ENCODE data around the gene PER1. TPM values are rescaled to one million over a fixed set of nuclear protein-coding genes. Genes with fewer than 3 reads are reported as not detected.
A peak's percentile ranks its signal among the peaks of the same experiment; 100 is the strongest.

The PER1 gene
- total and polyA plus RNA-seq, 9 of the 15 experiments (the other 6 are each of a cell fraction or from before 2014, with no cell fraction given): 0.13 to 26.0 (median 3.4) TPM

GRCh38 chr17:8091033-8091687 is 61.0 kb downstream of the PER1 start:
- H4K20me1 ChIP-seq (replicated peaks; ENCODE audit: control insufficient read depth, insufficient read depth, low read length): no peaks in the 10 kb centered on the region
- intact Hi-C loops (cut with micrococcal nuclease) (no loop called here), in situ Hi-C loops (cut with MboI) (no loop called here)
- H3K9me1 ChIP-seq (ENCODE audit: control insufficient read depth, insufficient read depth, low read length): no peaks in the 10 kb centered on the region
- H3K4me2 ChIP-seq (ENCODE audit: insufficient read depth, low read length): no peak overlapping the region
- no peaks in the 10 kb centered on the region for H3K79me2 ChIP-seq (ENCODE audit: control insufficient read depth, insufficient read depth, low read length)
- WGBS (ENCODE audit: insufficient coverage, low coverage, missing lambda C conversion rate): 35% methylated on average over 6 of the region's 9 CpGs
- no peak overlapping the region for H3K27ac ChIP-seq (ENCODE audit: extremely low read depth, low read depth, low read length)
- CTCF ChIA-PET (ENCODE audit: low intra/inter-chr PET ratio): no interaction called here
- ATAC-seq (no peak), FAIRE-seq (no peak), DNase-seq (ENCODE audit: extremely low read depth in 1 of 4, low spot score in 3 of 4) (no peak)
- no peaks in the 10 kb centered on the region for H3K36me3 ChIP-seq (ENCODE audit: control insufficient read depth, insufficient read depth, low read length)
- TF ChIP-seq ETS1 (conservative IDR thresholded peaks at IDR 0.05; ENCODE audit: control insufficient read depth, low read depth, low read length) (no peak), BRCA1 (IDR thresholded peaks at IDR 0.05) (no peak), BRCA1 (CRISPR knock-in tag; IDR thresholded peaks at IDR 0.05) (no peak), ZNF140 (CRISPR knock-in tag; IDR thresholded peaks at IDR 0.05) (no peak), ZNF830 (CRISPR knock-in tag; IDR thresholded peaks at IDR 0.05) (no peak), SPI1 (IDR thresholded peaks at IDR 0.05; ENCODE audit: borderline replicate concordance, low read depth, low read length) (peak; percentile 39; the same call in 1 of the 2 replicates), RNF219 (CRISPR knock-in tag; IDR thresholded peaks at IDR 0.05) (no peak)
- POLR2A ChIA-PET: interaction anchor here (1.1 kb wide), 1 partner anchor 10 kb away, joined by 6 read pairs; no protein-coding TSS in a partner anchor
- no TSS peak for BruUV-seq (replicated peaks)
- H2AFZ ChIP-seq (ENCODE audit: low read depth, low read length): no peak overlapping the region
- peaks cover 3 to 26% of the 10 kb centered on the region in 2 experiments; a peak in 2 of 5 replicates for H3K27me3 ChIP-seq (ENCODE audit: control insufficient read depth in 2 of 2, insufficient read depth in 2 of 2, low read length in 2 of 2)
- H3K4me1 ChIP-seq (replicated peaks in 1 of 2; ENCODE audit: control insufficient read depth in 2 of 2, insufficient read depth in 2 of 2, low read length in 2 of 2): peaks cover 0 to 6% of the 10 kb centered on the region in 2 experiments; a peak in 2 of 5 replicates
- H3K9me3 ChIP-seq (replicated peaks; ENCODE audit: control insufficient read depth, insufficient read depth, low read depth, low read length): no peaks in the 10 kb centered on the region
- no peak overlapping the region for H3K4me3 ChIP-seq
- H3K9ac ChIP-seq (ENCODE audit: insufficient read depth in 1 of 2, low read depth in 2 of 2, low read length in 2 of 2): no peak overlapping the region; a peak in 1 of 4 replicates

MicroRNAs within 50 kb of the gene (microRNA counts, 767-probe panel; counts per million panel counts)
- microRNA hsa-miR-4521: not detected

Small RNA genes within 50 kb of the gene (microRNA-seq; reads per million reads assigned to microRNA genes)
- gene MIR4521 (ENCODE audit: borderline microRNAs expressed) (819 reads per million, percentile 91 among the genes with 10 or more reads in this experiment), gene MIR6883 (ENCODE audit: borderline microRNAs expressed) (0.27 reads per million)

Other genes with a start within 250 kb of the PER1 start
Only the 7 nearest of the 21 such genes appear.
- not detected in 2 replicates for gene ALOX12B, start 64.7 kb downstream of the PER1 start, total RNA-seq (2014; rRNA removed)
- not detected in 2 replicates for gene ALOX12B, start 64.7 kb downstream of the PER1 start, total RNA-seq (2014; rRNA removed; fragmentation: Illumina TruSeq; extraction: Trizol)
- not detected in 2 replicates for gene ALOX12B, start 64.7 kb downstream of the PER1 start, total RNA-seq (2015; rRNA removed; fragmentation: Illumina TruSeq; extraction: Trizol)
- gene ALOX12B, start 64.7 kb downstream of the PER1 start, total RNA-seq (2021): not detected in 2 replicates
- gene ALOX12B, start 64.7 kb downstream of the PER1 start, polyA plus RNA-seq (2011; rRNA removed): not detected in 2 replicates
- not detected in 2 replicates for gene ALOX12B, start 64.7 kb downstream of the PER1 start, polyA plus RNA-seq (2014; fragmentation: Illumina TruSeq; extraction: Trizol)
- not detected for gene ALOX12B, start 64.7 kb downstream of the PER1 start, polyA plus RNA-seq (2014; fragmentation: Nextera tagmentation; extraction: Ambion mirVana)
- gene ALOX12B, start 64.7 kb downstream of the PER1 start, polyA plus RNA-seq (2014; rRNA removed): not detected in 2 replicates
- gene ALOXE3, start 33.9 kb downstream of the PER1 start, total RNA-seq (2014; rRNA removed): not detected in 2 replicates
- not detected in 2 replicates for gene ALOXE3, start 33.9 kb downstream of the PER1 start, total RNA-seq (2014; rRNA removed; fragmentation: Illumina TruSeq; extraction: Trizol)
- 0.04 TPM in 1 of 2 replicates, not detected in the other for gene ALOXE3, start 33.9 kb downstream of the PER1 start, total RNA-seq (2015; rRNA removed; fragmentation: Illumina TruSeq; extraction: Trizol)
- gene ALOXE3, start 33.9 kb downstream of the PER1 start, total RNA-seq (2021): not detected in 2 replicates
- not detected in 2 replicates for gene ALOXE3, start 33.9 kb downstream of the PER1 start, polyA plus RNA-seq (2011; rRNA removed)
- gene ALOXE3, start 33.9 kb downstream of the PER1 start, polyA plus RNA-seq (2014; fragmentation: Illumina TruSeq; extraction: Trizol): not detected in 2 replicates
- not detected for gene ALOXE3, start 33.9 kb downstream of the PER1 start, polyA plus RNA-seq (2014; fragmentation: Nextera tagmentation; extraction: Ambion mirVana)
- gene ALOXE3, start 33.9 kb downstream of the PER1 start, polyA plus RNA-seq (2014; rRNA removed): 0.04 TPM in 1 of 2 replicates, not detected in the other
- gene HES7, start 28.3 kb downstream of the PER1 start, total RNA-seq (2014; rRNA removed): 0.09 and 0.45 TPM in 2 replicates
- 0.22 TPM in 1 of 2 replicates, not detected in the other for gene HES7, start 28.3 kb downstream of the PER1 start, total RNA-seq (2014; rRNA removed; fragmentation: Illumina TruSeq; extraction: Trizol)
- not detected in 2 replicates for gene HES7, start 28.3 kb downstream of the PER1 start, total RNA-seq (2015; rRNA removed; fragmentation: Illumina TruSeq; extraction: Trizol)
- 1.1 and 2.2 TPM in 2 replicates for gene HES7, start 28.3 kb downstream of the PER1 start, total RNA-seq (2021)
- 0.14 and 0.31 TPM in 2 replicates for gene HES7, start 28.3 kb downstream of the PER1 start, polyA plus RNA-seq (2011; rRNA removed)
- gene HES7, start 28.3 kb downstream of the PER1 start, polyA plus RNA-seq (2014; fragmentation: Illumina TruSeq; extraction: Trizol): 0.11 and 0.13 TPM in 2 replicates
- gene HES7, start 28.3 kb downstream of the PER1 start, polyA plus RNA-seq (2014; fragmentation: Nextera tagmentation; extraction: Ambion mirVana): under 1 TPM; 0.03 to 0.06 TPM
- gene HES7, start 28.3 kb downstream of the PER1 start, polyA plus RNA-seq (2014; rRNA removed): 0.16 and 1.7 TPM in 2 replicates
- gene VAMP2, start 10.5 kb upstream of the PER1 start, total RNA-seq (2014; rRNA removed): 5.9 and 6.0 TPM in 2 replicates
- gene VAMP2, start 10.5 kb upstream of the PER1 start, total RNA-seq (2014; rRNA removed; fragmentation: Illumina TruSeq; extraction: Trizol): 4.8 and 5.5 TPM in 2 replicates
- gene VAMP2, start 10.5 kb upstream of the PER1 start, total RNA-seq (2015; rRNA removed; fragmentation: Illumina TruSeq; extraction: Trizol): 4.4 and 4.9 TPM in 2 replicates
- gene VAMP2, start 10.5 kb upstream of the PER1 start, total RNA-seq (2021): 17.5 and 23.4 TPM in 2 replicates
- gene VAMP2, start 10.5 kb upstream of the PER1 start, polyA plus RNA-seq (2011; rRNA removed): 13.4 and 22.8 TPM in 2 replicates
- gene VAMP2, start 10.5 kb upstream of the PER1 start, polyA plus RNA-seq (2014; fragmentation: Illumina TruSeq; extraction: Trizol): 28.1 and 31.8 TPM in 2 replicates
- gene VAMP2, start 10.5 kb upstream of the PER1 start, polyA plus RNA-seq (2014; fragmentation: Nextera tagmentation; extraction: Ambion mirVana): 1 to 10 TPM; 2.3 to 3.2 TPM
- gene VAMP2, start 10.5 kb upstream of the PER1 start, polyA plus RNA-seq (2014; rRNA removed): 22.9 and 23.3 TPM in 2 replicates
- 11.4 and 15.5 TPM in 2 replicates for gene TMEM107, start 24.0 kb upstream of the PER1 start, total RNA-seq (2014; rRNA removed)
- gene TMEM107, start 24.0 kb upstream of the PER1 start, total RNA-seq (2014; rRNA removed; fragmentation: Illumina TruSeq; extraction: Trizol): 24.0 and 28.1 TPM in 2 replicates
- gene TMEM107, start 24.0 kb upstream of the PER1 start, total RNA-seq (2015; rRNA removed; fragmentation: Illumina TruSeq; extraction: Trizol): 16.8 and 16.9 TPM in 2 replicates
- 16.3 and 16.8 TPM in 2 replicates for gene TMEM107, start 24.0 kb upstream of the PER1 start, total RNA-seq (2021)
- 23.1 and 26.2 TPM in 2 replicates for gene TMEM107, start 24.0 kb upstream of the PER1 start, polyA plus RNA-seq (2011; rRNA removed)
- gene TMEM107, start 24.0 kb upstream of the PER1 start, polyA plus RNA-seq (2014; fragmentation: Illumina TruSeq; extraction: Trizol): 7.1 and 9.7 TPM in 2 replicates
- gene TMEM107, start 24.0 kb upstream of the PER1 start, polyA plus RNA-seq (2014; fragmentation: Nextera tagmentation; extraction: Ambion mirVana): 10 to 100 TPM; 17.4 to 19.5 TPM
- 12.5 and 16.7 TPM in 2 replicates for gene TMEM107, start 24.0 kb upstream of the PER1 start, polyA plus RNA-seq (2014; rRNA removed)
- 7.4 and 8.6 TPM in 2 replicates for gene BORCS6, start 37.8 kb upstream of the PER1 start, total RNA-seq (2014; rRNA removed)
- 0.61 and 1.1 TPM in 2 replicates for gene BORCS6, start 37.8 kb upstream of the PER1 start, total RNA-seq (2014; rRNA removed; fragmentation: Illumina TruSeq; extraction: Trizol)
- 2.6 and 2.7 TPM in 2 replicates for gene BORCS6, start 37.8 kb upstream of the PER1 start, total RNA-seq (2015; rRNA removed; fragmentation: Illumina TruSeq; extraction: Trizol)
- gene BORCS6, start 37.8 kb upstream of the PER1 start, total RNA-seq (2021): 5.4 and 6.5 TPM in 2 replicates
- 2.3 and 2.9 TPM in 2 replicates for gene BORCS6, start 37.8 kb upstream of the PER1 start, polyA plus RNA-seq (2011; rRNA removed)
- gene BORCS6, start 37.8 kb upstream of the PER1 start, polyA plus RNA-seq (2014; fragmentation: Illumina TruSeq; extraction: Trizol): 1.7 and 2.5 TPM in 2 replicates
- gene BORCS6, start 37.8 kb upstream of the PER1 start, polyA plus RNA-seq (2014; fragmentation: Nextera tagmentation; extraction: Ambion mirVana): under 1 TPM; 0.01 to 0.08 TPM
- gene BORCS6, start 37.8 kb upstream of the PER1 start, polyA plus RNA-seq (2014; rRNA removed): 3.5 and 4.1 TPM in 2 replicates
- gene AURKB, start 58.2 kb upstream of the PER1 start, total RNA-seq (2014; rRNA removed): 78.1 and 96.2 TPM in 2 replicates
- gene AURKB, start 58.2 kb upstream of the PER1 start, total RNA-seq (2014; rRNA removed; fragmentation: Illumina TruSeq; extraction: Trizol): 46.7 and 60.3 TPM in 2 replicates
- gene AURKB, start 58.2 kb upstream of the PER1 start, total RNA-seq (2015; rRNA removed; fragmentation: Illumina TruSeq; extraction: Trizol): 67.7 and 74.8 TPM in 2 replicates
- gene AURKB, start 58.2 kb upstream of the PER1 start, total RNA-seq (2021): 99.8 and 104 TPM in 2 replicates
- 27.2 and 57.3 TPM in 2 replicates for gene AURKB, start 58.2 kb upstream of the PER1 start, polyA plus RNA-seq (2011; rRNA removed)
- 114 and 128 TPM in 2 replicates for gene AURKB, start 58.2 kb upstream of the PER1 start, polyA plus RNA-seq (2014; fragmentation: Illumina TruSeq; extraction: Trizol)
- gene AURKB, start 58.2 kb upstream of the PER1 start, polyA plus RNA-seq (2014; fragmentation: Nextera tagmentation; extraction: Ambion mirVana): 100 to 1,000 TPM in 1 of 2 experiments, 10 to 100 TPM in 1; 63.4 to 101 TPM
- gene AURKB, start 58.2 kb upstream of the PER1 start, polyA plus RNA-seq (2014; rRNA removed): 51.3 and 62.7 TPM in 2 replicates

All from K562 (cell line).